PC-3 (cell line): ENCODE results near the gene ATP8A2. TPM values are rescaled to one million over a fixed set of nuclear protein-coding genes. Genes with fewer than 3 reads are reported as not detected.
A peak's percentile ranks its signal among the peaks of the same experiment; 100 is the strongest.

ENCODE experiments used
- ATAC-seq: fragments of 200-7000 bp; cut with Tn5 transposase; 2 replicates; pipeline ENCODE4 v1.9.1; 2020; ENCODE audit warnings: mild to moderate bottlenecking, moderate library complexity
- BruUV-seq: library from RNA; stranded (reverse); fragments of 400-500 nt; replicated peaks from 2 replicates; lab custom pipeline; 2021; lab: Mats Ljungman, UMichigan
- CTCF ChIA-PET: fragments of 300-600 bp; sonication (Branson Sonifier 250); formaldehyde crosslinking; loops from one replicate; lab custom pipeline; 2022; ENCODE audit warnings: antibody characterized with exemption; lab: Charles Lee
- POLR2A ChIA-PET: fragments of 300-600 bp; sonication (Branson Sonifier 250); formaldehyde crosslinking; loops from one replicate; lab custom pipeline; 2022; ENCODE audit warnings: antibody characterized with exemption; ENCODE audit not compliant: unreplicated experiment; lab: Charles Lee
- DNase-seq: peaks from one replicate; pipeline ENCODE4 v3.0.0-alpha.2; 2015
- H2AFZ ChIP-seq: fragments of 300-600 bp; sonication (generic); 2 replicates; pipeline ENCODE4 v1.6.0; 2016; ENCODE audit warnings: antibody characterized with exemption, low read length
- H3F3A ChIP-seq: fragments of 300-600 bp; sonication (generic); one replicate; pipeline ENCODE4 v1.6.0; 2017; ENCODE audit warnings: antibody characterized with exemption, low read length, control low read depth, mild to moderate bottlenecking; ENCODE audit not compliant: unreplicated experiment
- H3K27ac ChIP-seq: fragments of 300-600 bp; sonication (generic); 2 replicates; pipeline ENCODE4 v1.5.1; 2016; ENCODE audit warnings: mild to moderate bottlenecking, low read length
- H3K27me3 ChIP-seq: fragments of 300-600 bp; sonication (generic); 2 replicates; pipeline ENCODE4 v1.6.1; 2016; ENCODE audit warnings: low read length, mixed read lengths
- H3K36me3 ChIP-seq: fragments of 300-600 bp; sonication (generic); 2 replicates; pipeline ENCODE4 v1.6.1; 2016; ENCODE audit warnings: low read depth, mixed run types, low read length, mixed read lengths
- H3K4me1 ChIP-seq: fragments of 300-600 bp; sonication (generic); 2 replicates; pipeline ENCODE4 v1.5.1; 2016; ENCODE audit warnings: low read length; ENCODE audit not compliant: insufficient read depth
- H3K4me2 ChIP-seq: fragments of 300-600 bp; sonication (generic); 2 replicates; pipeline ENCODE4 v1.6.0; 2016; ENCODE audit warnings: low read length
- H3K4me3 ChIP-seq: fragments of 300-600 bp; sonication (generic); 2 replicates; pipeline ENCODE4 v1.5.1; 2016; ENCODE audit warnings: mild to moderate bottlenecking, low read length, mixed read lengths
- H3K79me2 ChIP-seq: fragments of 300-600 bp; sonication (generic); 2 replicates; pipeline ENCODE4 v1.6.1; 2017; ENCODE audit warnings: low read length, mixed read lengths
- H3K9ac ChIP-seq: fragments of 300-600 bp; sonication (generic); 2 replicates; pipeline ENCODE4 v1.6.0; 2016; ENCODE audit warnings: mild to moderate bottlenecking, low read length
- H3K9me2 ChIP-seq: fragments of 300-600 bp; sonication (generic); replicated peaks from 2 replicates; pipeline ENCODE4 v1.6.1; 2016; ENCODE audit warnings: mixed run types, low read length, mixed read lengths
- H3K9me3 ChIP-seq: fragments of 300-600 bp; sonication (generic); 2 replicates; pipeline ENCODE4 v1.6.1; 2016; ENCODE audit warnings: low read length, mixed read lengths
- H4K20me1 ChIP-seq: fragments of 300-600 bp; sonication (generic); 2 replicates; pipeline ENCODE4 v1.6.1; 2016; ENCODE audit warnings: low read length, mixed read lengths
- CTCF ChIP-seq: fragments of 300-600 bp; sonication (generic); conservative IDR thresholded peaks from 2 replicates; pipeline ENCODE4 v1.5.1; 2017; ENCODE audit warnings: antibody characterized with exemption, low read depth, mild to moderate bottlenecking, low read length
- EZH2 ChIP-seq: fragments of 300-600 bp; sonication (generic); IDR thresholded peaks from one replicate; pipeline ENCODE4 v1.6.1; 2017; ENCODE audit warnings: antibody characterized with exemption, mild to moderate bottlenecking, low read length; ENCODE audit not compliant: unreplicated experiment
- EZH2phosphoT487 ChIP-seq: fragments of 300-600 bp; sonication (generic); IDR thresholded peaks from 2 replicates; pipeline ENCODE4 v1.6.1; 2018; ENCODE audit warnings: mild to moderate bottlenecking, antibody characterized with exemption, low read length, borderline replicate concordance
- intact Hi-C: fragments of 100-400 bp; cut with micrococcal nuclease; formaldehyde crosslinking; loops from 2 replicates; pipeline ENCODE4 v1.9.0; 2023
- total RNA-seq: library from RNA; depleted of rRNA; stranded (reverse); fragments of >200 nt; gene quantifications from 2 replicates; pipeline ENCODE4 v1.2.3, GENCODE V29; 2014

The ATP8A2 gene
- total RNA-seq, 1 experiment from 2014 or later, result 0.04 TPM

GRCh38 chr13:25963674-25964073, 591.9 kb downstream of the ATP8A2 start:
- intact Hi-C loops, result loop anchor here (5.0 kb wide), 1 partner anchor 61 kb away; no protein-coding TSS in a partner anchor
- TF ChIP-seq EZH2, result no peak
- Histone ChIP-seq H3K9ac (no peak overlapping the region; the same call in 1 of the 2 replicates), H4K20me1 (no peaks in the 10 kb centered on the region), H3K4me3 (no peak overlapping the region), H3K27me3 (no peaks in the 10 kb centered on the region), H3K4me2 (peak overlapping the region; percentile 53), H3K9me2 (no peaks in the 10 kb centered on the region), H2AFZ (no peak overlapping the region), H3K36me3 (no peaks in the 10 kb centered on the region), H3K4me1 (peaks cover 34% of the 10 kb centered on the region), H3K79me2 (no peaks in the 10 kb centered on the region), H3F3A (no peaks in the 10 kb centered on the region), H3K9me3 (no peaks in the 10 kb centered on the region), H3K27ac (peak overlapping the region; percentile 27; the same call in 1 of the 2 replicates)
- DNase-seq (peak; percentile 68), ATAC-seq (peak; percentile 74)
- POLR2A ChIA-PET, result interaction anchor here (0.5 kb wide), 1 partner anchor 1421 kb away, joined by 3 read pairs; no protein-coding TSS in a partner anchor
- CTCF ChIA-PET, result no interaction called here
- BruUV-seq, result no TSS peak

GRCh38 chr13:25965596-25965995, 593.8 kb downstream of the ATP8A2 start:
- Histone ChIP-seq H4K20me1 (no peaks in the 10 kb centered on the region), H3K9ac (no peak overlapping the region), H3K27ac (no peak overlapping the region), H3K4me3 (no peak overlapping the region), H3K9me3 (no peaks in the 10 kb centered on the region), H3K4me2 (no peak overlapping the region), H3F3A (no peaks in the 10 kb centered on the region), H3K79me2 (no peaks in the 10 kb centered on the region), H3K4me1 (peaks cover 34% of the 10 kb centered on the region), H3K9me2 (no peaks in the 10 kb centered on the region), H3K36me3 (no peaks in the 10 kb centered on the region), H2AFZ (no peak overlapping the region), H3K27me3 (no peaks in the 10 kb centered on the region)
- DNase-seq (no peak), ATAC-seq (peak; percentile 48)
- BruUV-seq, result no TSS peak
- intact Hi-C loops, result no loop called here
- CTCF ChIA-PET, result no interaction called here
- POLR2A ChIA-PET, result interaction anchor here (1.4 kb wide), 1 partner anchor 12 kb away, joined by 4 read pairs; no protein-coding TSS in a partner anchor
- TF ChIP-seq CTCF (no peak), EZH2phosphoT487 (no peak), EZH2 (no peak)

- H3K4me2 ChIP-seq, result no peak overlapping the region
- H4K20me1 ChIP-seq, result no peaks in the 10 kb centered on the region
- no peak overlapping the region for H3K27ac ChIP-seq
- no peak for TF ChIP-seq EZH2phosphoT487
- no peak for TF ChIP-seq CTCF
- no peak for TF ChIP-seq EZH2
- no peak overlapping the region for H3K9ac ChIP-seq
- H3K9me2 ChIP-seq, result no peaks in the 10 kb centered on the region
- no peaks in the 10 kb centered on the region for H3K36me3 ChIP-seq
- H2AFZ ChIP-seq, result no peak overlapping the region
- BruUV-seq, result no TSS peak
- ChIA-PET POLR2A (no interaction called here), CTCF (no interaction called here)
- DNase-seq (peak; percentile 54), ATAC-seq (peak; percentile 27; the same call in 1 of the 2 replicates)
- no peaks in the 10 kb centered on the region for H3F3A ChIP-seq
- no peaks in the 10 kb centered on the region for H3K27me3 ChIP-seq
- no peaks in the 10 kb centered on the region for H3K9me3 ChIP-seq
- H3K4me1 ChIP-seq, result peaks cover 35% of the 10 kb centered on the region
- no peaks in the 10 kb centered on the region for H3K79me2 ChIP-seq
- intact Hi-C loops, result no loop called here
- H3K4me3 ChIP-seq, result no peak overlapping the region
Measured at GRCh38 chr13:25966086-25966485, 594.3 kb downstream of the ATP8A2 start.
